ENCODE measurements around the gene CTSW.

The CTSW gene

DNA sequence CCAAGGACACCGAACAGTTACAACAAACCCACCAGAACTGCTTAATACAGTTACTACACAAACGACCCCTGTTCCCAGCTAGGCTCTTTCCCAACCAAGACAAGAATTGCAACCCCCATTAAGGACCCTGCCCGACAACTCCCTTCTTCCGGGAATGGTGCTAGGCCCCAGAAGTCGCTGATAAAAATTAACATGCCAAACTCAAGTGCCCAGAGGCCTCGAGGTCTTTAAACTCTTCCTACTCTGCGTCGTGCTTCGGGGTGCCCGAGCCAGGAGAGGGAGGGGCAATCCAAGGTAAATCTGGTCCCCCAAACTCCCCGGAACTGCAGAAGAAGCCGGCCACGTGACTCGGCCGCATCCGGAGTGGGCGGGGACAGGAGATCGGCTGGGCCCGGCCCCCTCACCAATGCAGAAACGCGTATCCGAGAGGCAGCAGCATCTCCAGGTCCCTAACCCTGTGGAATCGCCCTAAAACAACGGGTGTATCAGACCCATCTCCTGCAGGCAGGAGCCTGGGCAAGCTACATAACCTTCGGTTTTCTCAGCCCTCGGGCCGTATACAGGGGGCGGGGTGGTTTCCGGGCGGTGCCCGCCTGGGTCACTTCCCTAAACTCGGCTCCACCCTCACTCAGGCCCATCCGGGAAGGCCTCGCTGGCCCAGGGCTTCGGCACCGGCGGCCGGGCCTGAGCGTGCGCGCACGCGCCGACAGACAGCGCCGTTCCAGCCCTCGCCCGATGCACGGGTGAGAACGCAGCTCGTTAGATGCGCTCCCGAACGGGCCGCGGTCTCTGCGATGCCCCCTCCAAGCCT is 22.7 kb upstream of the CTSW start (continued):
- no peak for TF ChIP-seq ZNF530 (tag by site-specific recombination; IDR thresholded peaks at IDR 0.05; ENCODE audit: low read depth)
- no peak for TF ChIP-seq ZNF140 (tag by site-specific recombination; IDR thresholded peaks at IDR 0.05)
- TF ChIP-seq ZNF223 (tag by site-specific recombination; IDR thresholded peaks at IDR 0.05): no peak
- no peak for TF ChIP-seq ZNF488 (tag by site-specific recombination; IDR thresholded peaks at IDR 0.05)
- no peak for TF ChIP-seq SETDB1 (IDR thresholded peaks at IDR 0.05; ENCODE audit: insufficient read length, low read length)
- TF ChIP-seq ZNF518A (tag by site-specific recombination; conservative IDR thresholded peaks at IDR 0.05; ENCODE audit: low read depth): no peak
- no peak for TF ChIP-seq ZNF239 (tag by site-specific recombination; IDR thresholded peaks at IDR 0.05)
- TF ChIP-seq, protein P1, sequence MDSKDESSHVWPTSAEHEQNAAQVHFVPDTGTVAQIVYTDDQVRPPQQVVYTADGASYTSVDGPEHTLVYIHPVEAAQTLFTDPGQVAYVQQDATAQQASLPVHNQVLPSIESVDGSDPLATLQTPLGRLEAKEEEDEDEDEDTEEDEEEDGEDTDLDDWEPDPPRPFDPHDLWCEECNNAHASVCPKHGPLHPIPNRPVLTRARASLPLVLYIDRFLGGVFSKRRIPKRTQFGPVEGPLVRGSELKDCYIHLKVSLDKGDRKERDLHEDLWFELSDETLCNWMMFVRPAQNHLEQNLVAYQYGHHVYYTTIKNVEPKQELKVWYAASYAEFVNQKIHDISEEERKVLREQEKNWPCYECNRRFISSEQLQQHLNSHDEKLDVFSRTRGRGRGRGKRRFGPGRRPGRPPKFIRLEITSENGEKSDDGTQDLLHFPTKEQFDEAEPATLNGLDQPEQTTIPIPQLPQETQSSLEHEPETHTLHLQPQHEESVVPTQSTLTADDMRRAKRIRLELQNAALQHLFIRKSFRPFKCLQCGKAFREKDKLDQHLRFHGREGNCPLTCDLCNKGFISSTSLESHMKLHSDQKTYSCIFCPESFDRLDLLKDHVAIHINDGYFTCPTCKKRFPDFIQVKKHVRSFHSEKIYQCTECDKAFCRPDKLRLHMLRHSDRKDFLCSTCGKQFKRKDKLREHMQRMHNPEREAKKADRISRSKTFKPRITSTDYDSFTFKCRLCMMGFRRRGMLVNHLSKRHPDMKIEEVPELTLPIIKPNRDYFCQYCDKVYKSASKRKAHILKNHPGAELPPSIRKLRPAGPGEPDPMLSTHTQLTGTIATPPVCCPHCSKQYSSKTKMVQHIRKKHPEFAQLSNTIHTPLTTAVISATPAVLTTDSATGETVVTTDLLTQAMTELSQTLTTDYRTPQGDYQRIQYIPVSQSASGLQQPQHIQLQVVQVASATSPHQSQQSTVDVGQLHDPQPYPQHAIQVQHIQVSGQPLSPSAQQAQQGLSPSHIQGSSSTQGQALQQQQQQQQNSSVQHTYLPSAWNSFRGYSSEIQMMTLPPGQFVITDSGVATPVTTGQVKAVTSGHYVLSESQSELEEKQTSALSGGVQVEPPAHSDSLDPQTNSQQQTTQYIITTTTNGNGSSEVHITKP (tag by site-specific recombination; IDR thresholded peaks at IDR 0.05): peak; percentile 14; the same call in 1 of the 2 replicates
- no peak for TF ChIP-seq ZNF792 (tag by site-specific recombination; IDR thresholded peaks at IDR 0.05)
- TF ChIP-seq, protein P2, sequence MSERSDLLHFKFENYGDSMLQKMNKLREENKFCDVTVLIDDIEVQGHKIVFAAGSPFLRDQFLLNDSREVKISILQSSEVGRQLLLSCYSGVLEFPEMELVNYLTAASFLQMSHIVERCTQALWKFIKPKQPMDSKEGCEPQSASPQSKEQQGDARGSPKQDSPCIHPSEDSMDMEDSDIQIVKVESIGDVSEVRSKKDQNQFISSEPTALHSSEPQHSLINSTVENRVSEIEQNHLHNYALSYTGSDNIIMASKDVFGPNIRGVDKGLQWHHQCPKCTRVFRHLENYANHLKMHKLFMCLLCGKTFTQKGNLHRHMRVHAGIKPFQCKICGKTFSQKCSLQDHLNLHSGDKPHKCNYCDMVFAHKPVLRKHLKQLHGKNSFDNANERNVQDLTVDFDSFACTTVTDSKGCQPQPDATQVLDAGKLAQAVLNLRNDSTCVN (tag by site-specific recombination; optimal IDR thresholded peaks at IDR 0.05): no peak
- TF ChIP-seq GFI1B (tag by site-specific recombination; IDR thresholded peaks at IDR 0.05): no peak
- TF ChIP-seq ZNF670 (tag by site-specific recombination; IDR thresholded peaks at IDR 0.05; ENCODE audit: low read depth): no peak
- TF ChIP-seq REST (tag by site-specific recombination; IDR thresholded peaks at IDR 0.05): no peak
- TF ChIP-seq ZNF391 (tag by site-specific recombination; IDR thresholded peaks at IDR 0.05; ENCODE audit: borderline replicate concordance, low read depth): no peak
- no peak for TF ChIP-seq ZNF626 (tag by site-specific recombination; IDR thresholded peaks at IDR 0.05)
- TF ChIP-seq ZNF510 (tag by site-specific recombination; IDR thresholded peaks at IDR 0.05; ENCODE audit: insufficient replicate concordance): no peak
- TF ChIP-seq ZNF335 (tag by site-specific recombination; conservative IDR thresholded peaks at IDR 0.05): peak; percentile 85
- TF ChIP-seq ZNF501 (tag by site-specific recombination; IDR thresholded peaks at IDR 0.05): 0 out of 2 replicates have a peak, but pooled peaks have one; percentile 45
- TF ChIP-seq, protein P3, sequence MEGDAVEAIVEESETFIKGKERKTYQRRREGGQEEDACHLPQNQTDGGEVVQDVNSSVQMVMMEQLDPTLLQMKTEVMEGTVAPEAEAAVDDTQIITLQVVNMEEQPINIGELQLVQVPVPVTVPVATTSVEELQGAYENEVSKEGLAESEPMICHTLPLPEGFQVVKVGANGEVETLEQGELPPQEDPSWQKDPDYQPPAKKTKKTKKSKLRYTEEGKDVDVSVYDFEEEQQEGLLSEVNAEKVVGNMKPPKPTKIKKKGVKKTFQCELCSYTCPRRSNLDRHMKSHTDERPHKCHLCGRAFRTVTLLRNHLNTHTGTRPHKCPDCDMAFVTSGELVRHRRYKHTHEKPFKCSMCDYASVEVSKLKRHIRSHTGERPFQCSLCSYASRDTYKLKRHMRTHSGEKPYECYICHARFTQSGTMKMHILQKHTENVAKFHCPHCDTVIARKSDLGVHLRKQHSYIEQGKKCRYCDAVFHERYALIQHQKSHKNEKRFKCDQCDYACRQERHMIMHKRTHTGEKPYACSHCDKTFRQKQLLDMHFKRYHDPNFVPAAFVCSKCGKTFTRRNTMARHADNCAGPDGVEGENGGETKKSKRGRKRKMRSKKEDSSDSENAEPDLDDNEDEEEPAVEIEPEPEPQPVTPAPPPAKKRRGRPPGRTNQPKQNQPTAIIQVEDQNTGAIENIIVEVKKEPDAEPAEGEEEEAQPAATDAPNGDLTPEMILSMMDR (tag by site-specific recombination; IDR thresholded peaks at IDR 0.05): no peak
- TF ChIP-seq ZNF211 (tag by site-specific recombination; IDR thresholded peaks at IDR 0.05; ENCODE audit: low read depth): no peak
- no peak for TF ChIP-seq ZNF623 (tag by site-specific recombination; IDR thresholded peaks at IDR 0.05)
- TF ChIP-seq KLF8 (tag by site-specific recombination; IDR thresholded peaks at IDR 0.05): 0 out of 2 replicates have a peak, but pooled peaks have one; percentile 15

All from HEK293 (cell line).